ENCODE measurements around the gene ABHD2. TPM values are rescaled to one million over a fixed set of nuclear protein-coding genes. Genes with fewer than 3 reads are reported as not detected.

Gene ABHD2
- total RNA-seq, 1 donor from 2014 or later: 84.4 TPM

- intact Hi-C loops (cut with micrococcal nuclease): loop anchor here (5.0 to 10.0 kb wide), 2 partner anchors 120 to 283 kb away; partner anchors contain the start of gene HAPLN3
- DNase-seq (peak; percentile 61), ATAC-seq (peak; percentile 44)
Measured at GRCh38 chr15:89177633-89178306, 89.5 kb downstream of the ABHD2 start.

- DNase-seq (no peak), ATAC-seq (no peak)
- intact Hi-C loops (cut with micrococcal nuclease): loop anchor here (5.0 to 10.0 kb wide), 2 partner anchors 121 to 284 kb away; partner anchors contain the start of gene HAPLN3
Measured at GRCh38 chr15:89178307-89178977, 90.2 kb downstream of the ABHD2 start.

GRCh38 chr15:89179966-89180875 lies 92.0 kb downstream of the ABHD2 start:
- intact Hi-C loops (cut with micrococcal nuclease): loop anchor here (5.0 to 10.0 kb wide), 2 partner anchors 123 to 285 kb away; partner anchors contain the start of gene HAPLN3
- DNase-seq (no peak), ATAC-seq (no peak)

GRCh38 chr15:89184357-89184756 lies 96.1 kb downstream of the ABHD2 start:
- peak; percentile 34 for DNase-seq
- ATAC-seq: peak; percentile 57
- intact Hi-C loops (cut with micrococcal nuclease): no loop called here

- no peak for DNase-seq
- no peak for ATAC-seq
- intact Hi-C loops (cut with micrococcal nuclease): no loop called here
Measured at GRCh38 chr15:89184886-89185526, 96.8 kb downstream of the ABHD2 start.

GRCh38 chr15:89186803-89187202 lies 98.5 kb downstream of the ABHD2 start:
- ATAC-seq: no peak
- intact Hi-C loops (cut with micrococcal nuclease): no loop called here
- DNase-seq: no peak

- no peak for DNase-seq
- intact Hi-C loops (cut with micrococcal nuclease): no loop called here
Measured at GRCh38 chr15:89187301-89187985, 99.2 kb downstream of the ABHD2 start.

GRCh38 chr15:89187986-89188514 lies 99.8 kb downstream of the ABHD2 start:
- intact Hi-C loops (cut with micrococcal nuclease): no loop called here
- DNase-seq (no peak), ATAC-seq (no peak)

More at GRCh38 chr15:89187301-89187985, 99.2 kb downstream of the ABHD2 start:
- ATAC-seq: no peak

- intact Hi-C loops (cut with micrococcal nuclease): no loop called here
- ATAC-seq: no peak
- no peak for DNase-seq
Measured at GRCh38 chr15:89192136-89192535, 103.9 kb downstream of the ABHD2 start.

GRCh38 chr15:89192766-89193165 lies 104.5 kb downstream of the ABHD2 start:
- intact Hi-C loops (cut with micrococcal nuclease): no loop called here
- DNase-seq (no peak), ATAC-seq (no peak)

- ATAC-seq (no peak), DNase-seq (no peak)
- intact Hi-C loops (cut with micrococcal nuclease): no loop called here
Measured at GRCh38 chr15:89194608-89195007, 106.4 kb downstream of the ABHD2 start.

GRCh38 chr15:89195836-89196235 lies 107.6 kb downstream of the ABHD2 start:
- intact Hi-C loops (cut with micrococcal nuclease): no loop called here
- DNase-seq: no peak
- ATAC-seq: peak; percentile 66

- ATAC-seq (peak; percentile 10), DNase-seq (no peak)
- intact Hi-C loops (cut with micrococcal nuclease): no loop called here
Measured at GRCh38 chr15:89196241-89196640, 108.0 kb downstream of the ABHD2 start.

GRCh38 chr15:89196994-89197393 lies 108.7 kb downstream of the ABHD2 start:
- no peak for ATAC-seq
- no peak for DNase-seq
- intact Hi-C loops (cut with micrococcal nuclease): no loop called here

- ATAC-seq: peak; percentile 26
- intact Hi-C loops (cut with micrococcal nuclease): no loop called here
- peak; percentile 35 for DNase-seq
Measured at GRCh38 chr15:89197503-89197971, 109.3 kb downstream of the ABHD2 start.

- ATAC-seq: no peak
- intact Hi-C loops (cut with micrococcal nuclease): no loop called here
- DNase-seq: no peak
Measured at GRCh38 chr15:89198196-89198595, 109.9 kb downstream of the ABHD2 start.

GRCh38 chr15:89198934-89199333 lies 110.7 kb downstream of the ABHD2 start:
- DNase-seq: no peak
- ATAC-seq: peak; percentile 42
- intact Hi-C loops (cut with micrococcal nuclease): no loop called here

GRCh38 chr15:89199746-89200145 lies 111.5 kb downstream of the ABHD2 start:
- ATAC-seq (peak; percentile 57), DNase-seq (peak; percentile 54)
- intact Hi-C loops (cut with micrococcal nuclease): loop anchor here (10.0 kb wide), 1 partner anchor 105 kb away; no protein-coding TSS in a partner anchor
